ENCODE results near the gene COQ10B.
A peak's percentile ranks its signal among the peaks of the same experiment; 100 is the strongest.
"Not testable (repeated sequence)": the region's sequence is repeated elsewhere in the genome, so short reads cannot be mapped to it uniquely, and the experiment has no call there.

COQ10B gene

GRCh38 chr2:197453123-197453913, at the start of gene COQ10B:
COQ10B (plus strand) TSS chr2:197453552; CDS start chr2:197453561, 9 bp downstream.
- peak; percentile 97 for DNase-seq

- DNase-seq, result no peak
These were observed 47.8 kb upstream of the COQ10B start for GRCh38 chr2:197405582-197405981.

- DNase-seq, result no peak
These were observed 39.3 kb upstream of the COQ10B start for GRCh38 chr2:197414039-197414438.

- no peak for DNase-seq
These were observed 38.8 kb upstream of the COQ10B start for GRCh38 chr2:197414515-197414914.

GRCh38 chr2:197416268-197416667, 37.1 kb upstream of the COQ10B start:
- DNase-seq, result no peak

- no peak for DNase-seq
These were observed 33.9 kb upstream of the COQ10B start for GRCh38 chr2:197419438-197419837.

GRCh38 chr2:197423307-197423706, 30.0 kb upstream of the COQ10B start:
- no peak for DNase-seq

GRCh38 chr2:197425550-197425949, 27.8 kb upstream of the COQ10B start:
- DNase-seq, result no peak

- DNase-seq, result no peak
These were observed 26.4 kb upstream of the COQ10B start for GRCh38 chr2:197426723-197427603.

- DNase-seq, result no peak
These were observed 25.4 kb upstream of the COQ10B start for GRCh38 chr2:197427986-197428385.

GRCh38 chr2:197431858-197432257, 21.5 kb upstream of the COQ10B start:
- DNase-seq, result no peak

GRCh38 chr2:197432527-197432926, 20.8 kb upstream of the COQ10B start:
- not testable (repeated sequence) for DNase-seq

- DNase-seq, result no peak
These were observed 19.4 kb upstream of the COQ10B start for GRCh38 chr2:197433780-197434438.

GRCh38 chr2:197434541-197435513, 18.5 kb upstream of the COQ10B start, which contains the start of gene SF3B1:
SF3B1 (minus strand) TSS chr2:197435028; CDS start chr2:197434999, 29 bp downstream.
- peak; percentile 99 for DNase-seq

GRCh38 chr2:197435598-197436420, 17.5 kb upstream of the COQ10B start:
- no peak for DNase-seq

- no peak for DNase-seq
These were observed 16.0 kb upstream of the COQ10B start for GRCh38 chr2:197437380-197437779.

GRCh38 chr2:197442857-197443256, 10.5 kb upstream of the COQ10B start:
- DNase-seq, result no peak

GRCh38 chr2:197445746-197446145, 7.6 kb upstream of the COQ10B start:
- no peak for DNase-seq

- no peak for DNase-seq
These were observed 6.5 kb upstream of the COQ10B start for GRCh38 chr2:197446844-197447243.

GRCh38 chr2:197450465-197450864, 2.9 kb upstream of the COQ10B start:
- no peak for DNase-seq

- DNase-seq, result not testable (repeated sequence)
These were observed 2.4 kb upstream of the COQ10B start for GRCh38 chr2:197450935-197451358.
